Measurements from ENCODE around the gene AXL. TPM values are rescaled to one million over a fixed set of nuclear protein-coding genes. Genes with fewer than 3 reads are reported as not detected.
"Not testable (repeated sequence)": the region's sequence is repeated elsewhere in the genome, so short reads cannot be mapped to it uniquely, and the experiment has no call there.

The AXL gene
- 61.1 TPM for total RNA-seq
- long read RNA-seq, full-length matches to known transcripts, result 9 of 83 reads
- long read RNA-seq, partial matches to known transcripts, result 58 of 83 reads
- long read RNA-seq, other reads (novel, unspliced or antisense), result 16 of 83 reads

- DNase-seq (ENCODE audit: low spot score), result no peak
Observed at GRCh38 chr19:41218615-41219507, at the start of gene AXL. TSS of gene AXL (plus strand) at chr19:41219223. CDS start at chr19:41219393, 170 bp downstream.

GRCh38 chr19:41172297-41173164, 46.5 kb upstream of the AXL start:
- no peak for DNase-seq (ENCODE audit: low spot score)

GRCh38 chr19:41174297-41174928, 44.6 kb upstream of the AXL start:
- DNase-seq (ENCODE audit: low spot score), result no peak

GRCh38 chr19:41175801-41176777, 42.9 kb upstream of the AXL start:
- DNase-seq (ENCODE audit: low spot score), result no peak

- not testable (repeated sequence) for DNase-seq (ENCODE audit: low spot score)
Observed at GRCh38 chr19:41180173-41180572, 38.9 kb upstream of the AXL start.

- no peak for DNase-seq (ENCODE audit: low spot score)
Observed at GRCh38 chr19:41186971-41187883, 31.8 kb upstream of the AXL start.

- DNase-seq (ENCODE audit: low spot score), result no peak
Observed at GRCh38 chr19:41187884-41188279, 31.1 kb upstream of the AXL start.

GRCh38 chr19:41189425-41190065, 29.5 kb upstream of the AXL start:
- no peak for DNase-seq (ENCODE audit: low spot score)

- DNase-seq (ENCODE audit: low spot score), result no peak
Observed at GRCh38 chr19:41192574-41193429, 26.2 kb upstream of the AXL start, which contains the start of gene CYP2S1. TSS of gene CYP2S1 (plus strand) at chr19:41193219. CDS start at chr19:41193265, 46 bp downstream.

- no peak for DNase-seq (ENCODE audit: low spot score)
Observed at GRCh38 chr19:41193430-41194156, 25.4 kb upstream of the AXL start.

GRCh38 chr19:41194157-41194552, 24.9 kb upstream of the AXL start:
- no peak for DNase-seq (ENCODE audit: low spot score)

- DNase-seq (ENCODE audit: low spot score), result no peak
Observed at GRCh38 chr19:41195675-41196497, 23.1 kb upstream of the AXL start.

- DNase-seq (ENCODE audit: low spot score), result no peak
Observed at GRCh38 chr19:41198559-41198958, 20.5 kb upstream of the AXL start.

- DNase-seq (ENCODE audit: low spot score), result no peak
Observed at GRCh38 chr19:41203371-41203770, 15.7 kb upstream of the AXL start.

- DNase-seq (ENCODE audit: low spot score), result not testable (repeated sequence)
Observed at GRCh38 chr19:41204338-41204737, 14.7 kb upstream of the AXL start.

GRCh38 chr19:41205995-41206394, 13.0 kb upstream of the AXL start:
- DNase-seq (ENCODE audit: low spot score), result no peak
